Posterior cingulate gyrus (tissue), 11 donors: ENCODE measurements around the gene LRRC52.
"Not testable (repeated sequence)": the region's sequence is repeated elsewhere in the genome, so short reads cannot be mapped to it uniquely, and the experiment has no call there.

Experiments used
- DNase-seq, 10 donors: peaks; one replicate each; pipeline versions ENCODE4 v3.0.0 to v3.0.0-alpha.2; 2020 to 2021; ENCODE audit warnings: mixed read lengths in 3 of 10
- intact Hi-C: fragments of 100-400 bp; cut with DNase I; formaldehyde crosslinking; loops from one replicate; pipeline ENCODE4 v1.15.1; 2023

The LRRC52 gene

GRCh38 chr1:165580931-165581871, 37.4 kb downstream of the LRRC52 start:
- DNase-seq: peak in 1 of 10 donors; percentile 71
- intact Hi-C loops: no loop called here

- DNase-seq: no peak
- intact Hi-C loops: no loop called here
Observed at GRCh38 chr1:165581926-165582325, 38.1 kb downstream of the LRRC52 start.

GRCh38 chr1:165586398-165586797, 42.6 kb downstream of the LRRC52 start:
- intact Hi-C loops: no loop called here
- no peak for DNase-seq

- DNase-seq: not testable (repeated sequence)
- intact Hi-C loops: loop anchor here (10.0 kb wide), 1 partner anchor 447 kb away; no protein-coding TSS in a partner anchor
Observed at GRCh38 chr1:165591391-165591790, 47.6 kb downstream of the LRRC52 start.

- intact Hi-C loops: loop anchor here (1.0 to 10.0 kb wide), 2 partner anchors 200 to 448 kb away; no protein-coding TSS in a partner anchor
- peak in 8 of 10 donors; percentile 17 to 93 (median 74) for DNase-seq
Observed at GRCh38 chr1:165592945-165593823, 49.4 kb downstream of the LRRC52 start.

GRCh38 chr1:165595246-165595938, 51.6 kb downstream of the LRRC52 start:
- DNase-seq: no peak
- intact Hi-C loops: loop anchor here (10.0 kb wide), 1 partner anchor 451 kb away; no protein-coding TSS in a partner anchor

- intact Hi-C loops: loop anchor here (10.0 kb wide), 1 partner anchor 453 kb away; no protein-coding TSS in a partner anchor
- peak; percentile 91 to 99 (median 97) for DNase-seq
Observed at GRCh38 chr1:165597883-165598675, 54.3 kb downstream of the LRRC52 start.

GRCh38 chr1:165598676-165599059, 54.9 kb downstream of the LRRC52 start:
- intact Hi-C loops: loop anchor here (10.0 kb wide), 1 partner anchor 454 kb away; no protein-coding TSS in a partner anchor
- DNase-seq: no peak

GRCh38 chr1:165600793-165601192, 57.0 kb downstream of the LRRC52 start:
- DNase-seq: no peak
- intact Hi-C loops: loop anchor here (1.0 kb wide), 1 partner anchor 314 kb away; no protein-coding TSS in a partner anchor

- intact Hi-C loops: no loop called here
- DNase-seq: no peak
Observed at GRCh38 chr1:165603810-165604209, 60.0 kb downstream of the LRRC52 start.

- intact Hi-C loops: no loop called here
- DNase-seq: no peak
Observed at GRCh38 chr1:165605246-165605645, 61.4 kb downstream of the LRRC52 start.

GRCh38 chr1:165606676-165607075, 62.9 kb downstream of the LRRC52 start:
- intact Hi-C loops: not testable (repeated sequence)
- peak in 1 of 10 donors; percentile 67 for DNase-seq

- intact Hi-C loops: no loop called here
Observed at GRCh38 chr1:165610866-165611265, 67.1 kb downstream of the LRRC52 start.

GRCh38 chr1:165612062-165612461, 68.3 kb downstream of the LRRC52 start:
- intact Hi-C loops: no loop called here
- DNase-seq: no peak

More at GRCh38 chr1:165610866-165611265, 67.1 kb downstream of the LRRC52 start:
- no peak for DNase-seq
